ENCODE results near the gene SLC39A12. TPM values are rescaled to one million over a fixed set of nuclear protein-coding genes. Genes with fewer than 3 reads are reported as not detected.

Gene SLC39A12
- total RNA-seq, 1 donor from 2014 or later = not detected

DNA sequence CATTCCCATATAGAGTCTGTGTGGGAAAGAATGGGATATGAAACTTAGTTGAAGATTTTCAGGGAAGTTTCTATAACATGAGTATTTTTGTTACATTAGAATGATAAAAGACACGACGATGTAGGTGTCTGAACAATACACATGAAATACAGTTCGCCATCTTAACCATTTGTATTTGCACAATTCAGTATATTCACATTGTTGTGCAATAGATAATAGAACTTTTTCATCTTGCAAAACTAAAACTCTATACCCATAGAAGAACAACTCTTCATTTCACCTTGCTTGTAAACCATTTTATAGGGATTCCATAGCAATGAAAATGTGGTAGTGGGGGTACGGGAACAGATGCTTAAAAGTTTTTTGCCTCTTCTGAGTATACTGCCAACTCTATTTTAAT is 32.8 kb downstream of the SLC39A12 start:
- no peak for DNase-seq (ENCODE audit: low spot score in 2 of 2)
- H3K27ac ChIP-seq = no peak overlapping the region
- H3K4me3 ChIP-seq = no peak overlapping the region
- H3K9me3 ChIP-seq = no peaks in the 10 kb centered on the region
- H3K36me3 ChIP-seq = no peaks in the 10 kb centered on the region
- no peaks in the 10 kb centered on the region for H3K27me3 ChIP-seq
- no peak for TF ChIP-seq CTCF (IDR thresholded peaks at IDR 0.05)
- intact Hi-C loops (cut with DNase I) = no loop called here
- no peaks in the 10 kb centered on the region for H3K4me1 ChIP-seq

DNA sequence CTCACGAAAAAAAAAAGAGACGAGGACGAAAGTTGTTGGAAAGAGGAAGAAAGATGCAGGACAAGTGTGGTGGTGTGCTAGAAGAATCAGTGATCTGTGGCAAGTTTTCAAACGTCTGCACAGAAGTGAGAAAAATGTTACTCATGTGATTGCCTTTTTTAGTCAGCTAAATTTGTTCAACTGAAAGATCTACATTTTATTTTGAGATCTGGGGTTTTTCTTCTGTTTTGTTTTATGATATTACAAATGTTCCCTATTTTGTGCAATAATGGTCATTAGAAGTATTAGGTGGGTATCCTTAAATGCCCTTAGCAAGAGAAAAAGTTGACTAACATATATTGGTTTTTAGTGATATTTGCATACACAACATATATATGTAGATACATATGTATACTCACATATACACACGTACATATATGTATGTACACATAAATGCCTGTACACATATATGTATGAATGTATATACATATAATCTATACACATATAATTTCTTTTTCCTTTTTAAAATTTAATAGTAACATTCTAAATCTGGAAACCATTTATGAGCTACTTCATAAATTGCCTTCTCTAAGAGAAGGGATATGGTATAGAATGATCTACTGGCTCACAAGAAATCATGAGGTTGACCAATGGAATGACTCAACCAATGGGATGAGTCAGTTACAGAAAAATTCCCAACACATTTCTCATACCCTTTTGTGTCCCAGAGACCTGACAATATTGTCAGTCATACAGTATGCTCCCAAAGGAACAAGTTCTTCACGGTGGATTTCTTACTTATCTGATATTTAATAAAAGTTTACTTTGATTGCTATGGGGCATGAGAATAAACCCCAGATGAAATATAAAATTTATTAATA is 38.4 kb downstream of the SLC39A12 start:
- Histone ChIP-seq H3K4me1 (no peaks in the 10 kb centered on the region), H3K27me3 (no peaks in the 10 kb centered on the region), H3K27ac (no peak overlapping the region), H3K36me3 (no peaks in the 10 kb centered on the region), H3K4me3 (no peak overlapping the region), H3K9me3 (no peaks in the 10 kb centered on the region)
- DNase-seq (ENCODE audit: low spot score in 2 of 2) = no peak
- TF ChIP-seq CTCF (IDR thresholded peaks at IDR 0.05) = no peak
- intact Hi-C loops (cut with DNase I) = no loop called here

- Histone ChIP-seq H3K36me3 (no peaks in the 10 kb centered on the region), H3K9me3 (no peaks in the 10 kb centered on the region), H3K4me3 (no peak overlapping the region), H3K27ac (no peak overlapping the region), H3K4me1 (no peaks in the 10 kb centered on the region), H3K27me3 (no peaks in the 10 kb centered on the region)
- no peak for TF ChIP-seq CTCF (IDR thresholded peaks at IDR 0.05)
- intact Hi-C loops (cut with DNase I) = no loop called here
- no peak for DNase-seq (ENCODE audit: low spot score in 2 of 2)
These were observed 40.5 kb downstream of the SLC39A12 start for GRCh38 chr10:17992266-17992665.

- Histone ChIP-seq H3K27me3 (no peaks in the 10 kb centered on the region), H3K4me3 (no peak overlapping the region), H3K4me1 (no peaks in the 10 kb centered on the region), H3K9me3 (no peaks in the 10 kb centered on the region), H3K36me3 (no peaks in the 10 kb centered on the region), H3K27ac (no peak overlapping the region)
- DNase-seq (ENCODE audit: low spot score in 2 of 2) = no peak
- intact Hi-C loops (cut with DNase I) = no loop called here
- no peak for TF ChIP-seq CTCF (IDR thresholded peaks at IDR 0.05)
These were observed 41.6 kb downstream of the SLC39A12 start for GRCh38 chr10:17993361-17993760.

DNA sequence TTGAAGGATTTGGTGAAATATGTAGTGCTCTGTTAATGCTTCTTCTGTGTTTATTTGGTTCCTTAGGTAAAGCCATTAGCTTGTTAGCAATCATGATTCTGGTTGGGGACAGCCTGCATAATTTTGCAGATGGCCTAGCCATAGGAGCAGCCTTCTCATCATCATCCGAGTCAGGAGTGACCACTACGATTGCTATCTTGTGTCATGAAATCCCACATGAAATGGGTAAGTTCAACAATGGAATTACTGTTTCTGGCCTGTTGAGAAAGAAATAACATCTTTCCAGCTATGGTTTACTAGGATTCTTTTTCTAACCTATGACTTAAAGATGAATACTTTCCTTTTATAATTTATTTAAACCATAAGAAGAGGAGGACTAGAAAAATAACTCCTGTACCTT is 48.9 kb downstream of the SLC39A12 start:
- Histone ChIP-seq H3K36me3 (no peaks in the 10 kb centered on the region), H3K4me1 (peaks cover 0 to 3% of the 10 kb centered on the region in 2 donors), H3K27me3 (no peaks in the 10 kb centered on the region), H3K9me3 (no peaks in the 10 kb centered on the region), H3K4me3 (no peak overlapping the region), H3K27ac (no peak overlapping the region)
- no peak for TF ChIP-seq CTCF (IDR thresholded peaks at IDR 0.05)
- intact Hi-C loops (cut with DNase I) = no loop called here
- no peak for DNase-seq (ENCODE audit: low spot score in 2 of 2)
